Pulmonary artery endothelial cell (primary cell): ENCODE data around the gene LGMN. TPM values are rescaled to one million over a fixed set of nuclear protein-coding genes. Genes with fewer than 3 reads are reported as not detected.

Experiments used
- DNase-seq: peaks from one replicate; pipeline ENCODE4 v3.0.0-alpha.2; 2011; ENCODE audit warnings: low read depth, low spot score
- total RNA-seq: library from RNA; depleted of rRNA; stranded (reverse); fragments of >200 nt; gene quantifications from 2 replicates; pipeline ENCODE4 v1.2.3, GENCODE V29; 2014

LGMN gene
- total RNA-seq, 1 donor from 2014 or later, result 74.0 TPM

GRCh38 chr14:92654239-92654901 is 94.1 kb downstream of the LGMN start:
- DNase-seq, result no peak

Other genes starting within 250 kb of the LGMN start
- 2.7 and 3.0 TPM in 2 replicates for gene RIN3, start 234.8 kb downstream of the LGMN start, total RNA-seq
- 33.7 TPM in 2 replicates for gene GOLGA5, start 45.7 kb upstream of the LGMN start, total RNA-seq
- gene CHGA, start 174.5 kb upstream of the LGMN start, total RNA-seq, result not detected in 2 replicates